ENCODE data around the gene SBF2.
"Not testable (repeated sequence)": the region's sequence is repeated elsewhere in the genome, so short reads cannot be mapped to it uniquely, and the experiment has no call there.

The SBF2 gene

GRCh38 chr11:10117709-10118351, 176.2 kb downstream of the SBF2 start:
- DNase-seq (ENCODE audit: low read depth in 3 of 3), result no peak

DNA sequence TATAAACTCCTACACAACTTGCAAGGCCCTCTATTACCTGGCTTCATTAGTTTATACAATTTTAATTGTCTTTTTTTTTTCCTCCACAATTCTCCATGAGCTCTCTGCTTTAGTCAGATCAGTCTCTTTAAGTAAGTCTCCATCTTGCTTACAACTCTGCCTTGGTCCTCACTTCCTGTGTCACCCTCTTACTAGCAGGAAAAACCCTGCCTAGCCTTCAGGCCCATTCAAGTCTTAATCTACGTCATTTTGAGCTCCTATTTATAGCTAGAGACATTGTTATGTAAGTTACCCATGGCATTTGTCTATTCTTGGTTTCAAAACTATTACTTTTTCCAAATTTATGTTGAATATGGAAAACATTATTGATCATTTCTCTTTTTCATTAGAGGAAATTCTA, 177.4 kb downstream of the SBF2 start:
- DNase-seq (ENCODE audit: low read depth in 3 of 3), result no peak

DNA sequence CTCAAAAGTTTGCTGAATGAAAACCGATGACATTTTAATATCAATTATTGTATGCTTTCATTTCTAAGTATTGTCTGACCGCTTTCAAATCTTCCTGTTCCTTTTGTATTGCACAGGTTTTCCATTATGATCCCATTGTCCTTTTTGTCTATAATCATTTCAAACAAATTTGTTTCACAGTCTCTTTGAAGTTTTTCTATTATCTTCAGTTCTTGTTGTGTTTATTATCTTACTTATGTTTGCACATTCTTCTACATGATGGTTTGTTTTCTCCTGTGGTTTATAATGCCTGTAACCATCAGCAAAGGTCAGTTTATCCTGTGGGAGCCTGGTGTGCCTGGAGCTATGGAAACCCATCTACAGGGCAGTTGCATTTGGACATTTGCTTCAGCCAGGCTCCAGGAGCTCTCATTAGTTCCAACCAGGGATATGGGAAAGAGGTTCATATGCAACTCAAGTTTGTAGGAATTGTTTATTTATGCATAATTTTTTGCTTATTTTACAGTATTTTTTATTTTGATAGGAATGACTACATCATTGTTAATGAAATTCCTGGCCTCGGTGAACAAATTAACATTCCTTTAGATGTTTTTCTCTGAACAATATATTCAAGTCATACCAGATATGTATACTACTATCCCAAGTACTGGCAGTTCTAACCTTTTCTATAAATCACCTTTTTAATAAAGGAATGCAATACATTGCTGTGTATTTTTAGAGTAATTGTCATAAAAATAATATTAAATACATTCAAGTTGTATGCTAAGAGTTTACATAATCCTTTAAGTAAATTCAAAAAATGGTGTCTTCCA, 179.2 kb downstream of the SBF2 start:
- DNase-seq (ENCODE audit: low read depth in 3 of 3), result no peak

- no peak for DNase-seq (ENCODE audit: low read depth in 3 of 3)
Observed at GRCh38 chr11:10113852-10114251, 180.2 kb downstream of the SBF2 start.

DNA sequence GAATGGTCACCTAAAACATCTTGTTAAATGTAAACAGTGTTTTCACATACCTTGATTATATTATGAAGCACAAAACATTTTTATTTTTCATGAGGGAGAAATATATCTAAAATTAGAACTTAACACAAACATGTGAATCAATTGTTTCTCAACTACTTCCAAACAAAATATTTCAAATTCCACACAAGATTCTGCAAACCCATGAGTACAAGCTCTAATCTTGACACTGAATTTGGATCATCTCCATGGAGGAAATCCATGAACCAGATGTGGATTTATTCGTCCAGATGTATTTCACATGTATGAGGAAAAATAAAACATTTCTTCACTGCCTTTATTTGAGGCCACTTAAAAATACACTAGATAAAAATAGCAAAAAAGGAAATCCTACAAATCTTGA, 184.2 kb downstream of the SBF2 start:
- DNase-seq (ENCODE audit: low read depth in 3 of 3), result no peak

DNA sequence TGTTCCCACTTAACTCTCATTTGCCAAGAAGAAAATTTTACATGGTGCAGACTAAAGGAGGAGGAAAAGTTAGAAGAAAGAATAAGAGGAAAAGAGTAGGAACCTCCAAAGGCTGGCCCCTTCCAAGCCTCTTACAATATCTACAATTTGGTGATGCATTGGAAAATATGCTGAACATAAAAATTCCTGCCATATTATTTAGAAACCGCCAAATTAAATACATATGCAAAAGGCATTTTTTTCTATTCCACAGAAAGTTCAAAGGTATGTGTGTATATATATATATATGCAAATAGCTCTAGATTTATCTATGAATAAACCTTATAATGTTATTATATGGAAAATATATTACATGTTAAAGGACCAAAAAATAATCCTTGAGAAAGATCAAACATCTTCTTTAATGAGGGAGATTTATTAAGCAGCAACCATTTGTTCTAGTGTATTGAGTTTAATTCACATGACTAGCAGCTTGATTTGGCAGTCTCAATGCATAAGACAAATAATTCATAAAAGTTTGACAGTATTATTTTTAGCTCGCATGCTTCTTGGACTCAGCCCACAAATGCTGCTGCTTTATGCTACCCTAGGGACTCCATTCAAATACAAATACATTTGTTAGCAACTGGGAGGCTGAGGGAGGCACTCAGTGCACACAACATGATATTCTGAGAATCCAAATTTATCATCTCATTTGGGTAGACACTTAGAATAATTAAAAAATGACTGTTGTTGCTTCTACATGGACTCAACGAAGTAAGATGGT, 184.9 kb downstream of the SBF2 start:
- DNase-seq (ENCODE audit: low read depth in 3 of 3), result no peak

- DNase-seq (ENCODE audit: low read depth in 3 of 3), result no peak
Observed at GRCh38 chr11:10107497-10107896, 186.5 kb downstream of the SBF2 start.

DNA sequence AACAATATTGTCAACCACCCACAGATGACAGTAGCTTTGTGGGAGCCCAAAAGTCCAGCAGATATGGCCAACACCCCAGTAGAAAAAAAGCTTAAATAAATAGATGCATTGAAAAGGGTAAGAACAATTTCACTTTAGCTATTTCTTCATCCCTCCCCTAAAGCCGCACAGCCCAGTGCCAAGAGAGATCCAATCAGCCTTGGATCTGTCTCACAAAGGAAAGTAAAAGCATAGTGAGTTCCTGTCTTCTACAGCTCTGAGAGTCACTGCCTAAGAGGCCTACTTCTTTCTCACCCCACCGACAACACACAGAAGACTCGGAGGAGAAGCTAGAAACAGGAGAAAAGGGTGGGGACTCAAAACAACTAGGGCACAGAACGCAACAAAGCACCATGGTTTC, 196.4 kb downstream of the SBF2 start:
- no peak for DNase-seq (ENCODE audit: low read depth in 3 of 3)

GRCh38 chr11:10096987-10097386, 197.0 kb downstream of the SBF2 start:
- no peak for DNase-seq (ENCODE audit: low read depth in 3 of 3)

- no peak for DNase-seq (ENCODE audit: low read depth in 3 of 3)
Observed at GRCh38 chr11:10095412-10096208, 198.4 kb downstream of the SBF2 start.

DNA sequence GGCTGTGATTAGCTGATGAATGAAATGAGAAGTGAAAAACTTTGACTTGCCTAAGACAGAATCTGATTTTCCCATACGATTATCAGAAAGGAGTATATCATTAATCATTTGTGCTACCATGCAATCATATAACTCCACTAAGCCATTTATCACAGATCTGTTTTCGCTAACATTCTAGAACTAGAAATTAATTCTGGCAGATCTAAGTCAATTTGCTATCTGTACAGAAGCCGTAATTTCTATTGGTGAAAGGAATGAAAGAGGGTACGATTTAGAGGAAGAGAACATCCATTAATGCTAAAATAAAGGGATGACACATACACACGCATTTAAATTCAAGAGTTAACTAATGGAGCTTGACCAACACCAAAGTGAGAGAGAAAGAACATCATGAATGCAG, 201.6 kb downstream of the SBF2 start:
- DNase-seq (ENCODE audit: low read depth in 3 of 3), result no peak

- no peak for DNase-seq (ENCODE audit: low read depth in 3 of 3)
Observed at GRCh38 chr11:10091314-10092045, 202.5 kb downstream of the SBF2 start.

DNA sequence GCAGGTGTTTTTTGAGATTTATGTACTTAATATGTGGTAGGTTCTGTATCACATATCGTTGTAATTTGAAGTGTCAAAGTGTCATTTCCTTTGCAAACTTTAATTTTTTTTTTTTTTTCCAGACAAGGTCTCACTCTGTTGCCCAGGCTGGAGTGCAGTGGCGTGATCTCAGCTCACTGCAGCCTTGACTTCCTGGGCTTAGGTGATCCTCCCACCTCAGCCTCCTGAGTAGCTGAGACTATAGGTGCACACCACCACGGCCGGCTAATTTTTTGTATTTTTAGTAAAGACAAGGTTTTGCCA, 206.1 kb downstream of the SBF2 start:
- not testable (repeated sequence) for DNase-seq (ENCODE audit: low read depth in 3 of 3)

DNA sequence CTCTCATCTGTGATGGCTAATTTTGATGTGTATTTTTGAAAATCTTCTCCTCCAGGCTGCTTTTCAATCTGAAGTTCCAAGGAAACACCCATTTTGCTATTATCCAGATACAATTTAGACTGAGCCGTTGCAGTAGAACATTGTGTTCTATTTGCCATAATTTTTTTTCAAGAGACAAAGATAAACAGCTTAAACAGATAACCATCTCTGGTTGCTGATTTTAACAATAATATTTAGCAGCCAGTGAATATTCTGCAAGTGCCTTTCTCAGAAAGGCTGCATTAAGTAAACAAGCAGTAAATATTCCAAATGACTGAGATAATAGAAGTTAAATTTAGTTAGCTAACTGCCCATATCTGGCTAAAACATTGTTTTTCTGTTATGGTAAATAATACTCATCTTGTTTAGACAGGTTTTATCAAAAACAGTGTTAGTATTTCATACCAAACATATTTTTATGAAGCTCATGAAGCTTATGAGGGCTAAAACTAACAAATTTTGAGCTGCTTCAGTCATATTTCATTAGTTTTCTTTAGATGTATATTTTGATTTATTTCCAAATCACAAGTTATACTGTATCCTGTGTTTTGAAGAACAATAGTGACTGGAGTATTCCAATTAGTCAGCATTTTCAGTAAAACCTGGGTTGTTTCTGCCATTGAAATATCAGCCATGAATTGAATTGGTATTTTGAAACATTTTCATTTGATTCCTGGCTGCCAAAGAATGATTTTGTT, 206.7 kb downstream of the SBF2 start:
- no peak for DNase-seq (ENCODE audit: low read depth in 3 of 3)

GRCh38 chr11:10080138-10080537, 213.9 kb downstream of the SBF2 start:
- no peak for DNase-seq (ENCODE audit: low read depth in 3 of 3)

DNA sequence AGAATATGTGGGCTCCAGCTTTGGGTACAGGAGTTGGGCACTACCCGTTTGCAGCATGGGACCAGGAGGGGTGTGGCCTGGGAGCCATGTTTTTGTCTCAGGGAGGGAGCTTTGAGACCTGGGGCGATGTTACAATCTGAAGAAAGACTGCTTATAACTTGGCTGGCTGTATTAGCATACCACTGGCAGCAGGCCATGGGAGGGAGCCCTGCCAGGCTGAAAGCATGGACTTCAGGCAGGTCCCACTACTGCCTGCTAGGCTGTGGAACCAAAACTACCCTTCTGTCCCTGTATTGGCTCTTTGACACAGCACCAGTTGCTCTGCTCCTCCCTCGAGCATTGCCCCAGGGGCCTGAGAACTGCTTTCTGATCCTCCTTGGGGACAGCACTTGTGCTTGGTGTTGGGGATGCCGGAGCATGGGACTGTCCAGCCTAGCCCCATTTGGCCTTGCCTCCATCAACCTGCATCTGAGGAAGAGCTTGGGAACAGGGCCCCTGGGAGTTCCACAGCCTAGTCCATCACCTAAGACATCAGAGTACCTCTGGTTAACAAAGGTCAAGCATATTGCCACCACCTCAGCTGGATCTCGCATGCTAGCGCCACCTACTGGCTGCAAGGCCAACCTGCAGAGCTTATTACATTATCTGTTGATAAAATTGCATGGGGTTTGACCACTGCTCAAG, 217.4 kb downstream of the SBF2 start:
- peak in 1 of 3 experiments; percentile 1 for DNase-seq (ENCODE audit: low read depth in 3 of 3)

GRCh38 chr11:10075141-10075540, 218.9 kb downstream of the SBF2 start:
- no peak for DNase-seq (ENCODE audit: low read depth in 3 of 3)

DNA sequence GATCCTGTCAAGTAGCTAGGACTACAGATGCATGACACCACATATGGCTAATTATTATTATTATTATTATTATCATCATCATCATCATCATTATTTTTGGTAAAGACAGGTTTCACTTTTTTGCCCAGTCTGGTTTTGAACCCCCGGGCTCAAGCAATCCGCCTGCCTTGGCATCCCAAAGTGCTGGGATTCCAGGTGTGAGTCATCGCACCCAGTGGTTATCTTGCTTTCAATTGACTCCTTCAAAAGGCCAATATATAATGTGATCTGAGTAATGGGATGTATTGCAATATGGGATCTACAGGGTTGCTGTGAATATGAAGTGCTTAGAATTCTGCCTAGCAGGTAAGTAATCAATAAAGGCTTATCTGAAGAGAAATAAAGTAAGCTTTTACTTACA, 221.2 kb downstream of the SBF2 start:
- DNase-seq (ENCODE audit: low read depth in 3 of 3), result no peak

DNA sequence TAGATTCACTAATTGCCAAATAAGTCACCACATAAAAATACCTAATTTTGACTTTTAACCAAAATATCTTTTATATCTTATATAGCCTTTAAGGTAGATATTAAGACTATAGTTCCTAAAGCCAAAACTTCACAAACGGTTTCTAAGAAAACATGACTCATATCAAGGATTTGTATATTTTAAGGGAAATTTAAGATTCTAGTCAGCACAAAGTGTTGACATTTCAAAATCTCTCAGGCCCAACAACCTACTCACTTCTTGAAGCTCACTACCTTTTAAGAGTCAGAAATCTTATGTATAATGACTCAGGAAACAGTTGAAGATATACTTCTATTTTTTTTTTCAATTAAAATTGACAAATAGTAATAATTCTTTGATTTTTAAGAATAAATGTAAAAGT, 221.9 kb downstream of the SBF2 start:
- DNase-seq (ENCODE audit: low read depth in 3 of 3), result no peak

DNA sequence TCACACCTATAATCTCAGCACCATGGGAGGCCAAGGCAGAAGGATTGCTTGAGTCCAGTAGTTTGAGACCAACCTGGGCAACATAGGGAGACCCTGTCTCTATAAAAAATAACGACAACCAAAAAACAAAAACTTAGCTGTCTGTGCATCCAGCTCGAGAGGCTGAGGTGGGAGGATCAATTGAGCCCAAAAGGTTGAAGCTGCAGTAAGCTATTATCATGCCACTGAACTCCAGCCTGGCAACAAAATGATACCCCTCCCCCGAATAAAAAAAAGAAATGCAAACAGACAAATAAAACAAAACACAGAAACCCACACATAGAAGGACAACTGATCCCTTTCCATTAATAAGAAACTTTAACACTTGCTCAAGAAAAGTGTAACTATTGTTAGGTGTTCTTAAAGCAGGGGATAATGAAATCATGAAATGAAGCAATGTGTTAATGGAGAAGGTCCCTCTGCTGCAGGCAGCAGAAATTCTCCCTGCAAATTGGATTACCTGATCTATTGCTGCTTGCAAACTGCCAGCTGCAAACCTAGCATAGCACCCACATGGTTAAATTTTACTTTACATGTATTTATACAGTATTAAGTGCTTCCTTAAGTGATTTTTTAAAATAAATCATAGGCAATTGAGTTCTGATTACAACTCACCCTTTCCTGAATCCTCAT, 226.3 kb downstream of the SBF2 start:
- no peak for DNase-seq (ENCODE audit: low read depth in 3 of 3)
